Amygdala (tissue), 56 donors: ENCODE measurements around the gene OSBPL2.

Experiments used
- DNase-seq, 56 donors: peaks; one replicate each; lab custom pipeline; 2025; lab: John Stamatoyannopoulos, UW

OSBPL2 gene

GRCh38 chr20:62232770-62233645 is 5.3 kb upstream of the OSBPL2 start:
- peak in 2 of 56 donors; percentile 15 to 39 for DNase-seq

DNA sequence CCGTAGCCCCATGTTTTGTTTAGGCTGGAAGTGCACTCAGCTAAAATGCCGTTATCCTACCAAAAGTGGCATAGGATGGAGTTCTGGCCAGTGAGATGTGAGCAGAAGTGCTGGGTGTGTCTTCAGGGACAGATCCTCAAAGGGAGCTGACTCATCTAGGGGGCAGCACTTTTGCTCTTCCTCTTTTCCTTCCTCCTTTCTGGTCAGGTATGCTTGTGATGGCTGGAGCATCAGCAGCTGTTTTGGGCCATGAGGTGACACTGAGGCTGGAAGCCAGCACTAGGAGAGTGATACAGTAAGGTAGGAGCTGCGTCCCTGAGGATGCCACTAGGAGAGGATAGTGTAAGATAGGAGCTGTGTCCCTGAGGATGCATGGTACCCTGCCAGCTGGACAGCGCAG is 4.6 kb upstream of the OSBPL2 start:
- no peak for DNase-seq

DNA sequence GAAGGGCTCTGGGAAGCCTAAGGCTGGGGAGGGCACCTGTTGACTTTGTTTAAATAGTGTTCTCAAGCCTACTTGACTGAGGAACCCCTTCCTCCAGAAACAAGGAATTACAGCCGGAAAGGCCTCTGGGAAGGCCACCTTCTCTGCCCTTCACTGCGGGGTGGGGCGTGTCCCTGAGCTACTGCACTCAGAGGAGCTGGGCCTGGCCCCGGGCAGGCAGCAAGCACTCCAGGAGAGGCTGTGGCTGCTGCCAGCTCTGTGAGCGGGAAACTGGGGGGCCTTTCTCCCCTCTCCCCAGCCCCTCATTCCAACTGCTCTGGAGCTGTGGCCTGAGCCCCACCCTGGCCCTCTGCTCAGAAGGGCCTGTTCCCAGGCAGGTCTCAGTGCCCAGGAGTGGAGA is 4.0 kb upstream of the OSBPL2 start:
- DNase-seq: no peak

GRCh38 chr20:62235001-62235776 is 3.1 kb upstream of the OSBPL2 start:
- peak in 1 of 56 donors; percentile 16 for DNase-seq

DNA sequence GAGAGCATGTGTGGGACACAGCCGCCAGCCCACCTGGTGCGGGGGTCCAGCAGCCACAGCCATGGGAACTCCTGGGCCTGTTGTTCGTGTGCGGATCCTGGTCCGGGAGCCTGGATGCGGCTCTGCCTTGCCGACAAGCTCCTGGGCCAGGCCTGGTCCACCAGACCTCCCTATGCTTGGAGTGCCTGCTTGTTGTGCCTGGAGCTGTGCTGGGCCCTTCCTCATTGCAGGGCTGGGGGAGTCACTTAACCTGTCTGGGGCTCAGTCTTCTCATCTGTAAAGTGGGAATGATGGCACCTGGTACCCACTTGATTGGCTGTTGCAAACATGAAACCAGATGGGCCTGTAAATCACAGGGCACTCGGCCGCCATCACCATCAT is 2.6 kb upstream of the OSBPL2 start:
- DNase-seq: no peak

DNA sequence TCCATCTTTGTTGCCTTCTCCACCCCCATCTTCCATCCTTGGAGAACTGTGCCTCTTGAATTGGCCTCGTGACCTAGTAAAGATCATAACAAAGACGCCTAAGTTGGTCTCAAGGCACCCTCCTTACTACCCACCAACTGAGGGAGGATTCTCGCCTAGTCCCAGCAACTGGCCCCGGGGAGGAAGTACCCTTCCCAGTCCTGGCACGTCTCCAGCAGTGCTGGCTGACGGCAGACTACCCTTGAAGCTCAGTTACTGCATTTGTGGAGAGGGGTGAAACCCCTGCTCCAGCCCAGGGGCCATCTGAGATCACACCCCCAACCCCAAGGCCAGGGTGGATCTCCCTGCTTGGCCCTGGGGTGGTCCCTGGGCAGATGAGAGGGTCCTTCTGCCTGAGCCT is 2.1 kb upstream of the OSBPL2 start:
- no peak for DNase-seq

DNA sequence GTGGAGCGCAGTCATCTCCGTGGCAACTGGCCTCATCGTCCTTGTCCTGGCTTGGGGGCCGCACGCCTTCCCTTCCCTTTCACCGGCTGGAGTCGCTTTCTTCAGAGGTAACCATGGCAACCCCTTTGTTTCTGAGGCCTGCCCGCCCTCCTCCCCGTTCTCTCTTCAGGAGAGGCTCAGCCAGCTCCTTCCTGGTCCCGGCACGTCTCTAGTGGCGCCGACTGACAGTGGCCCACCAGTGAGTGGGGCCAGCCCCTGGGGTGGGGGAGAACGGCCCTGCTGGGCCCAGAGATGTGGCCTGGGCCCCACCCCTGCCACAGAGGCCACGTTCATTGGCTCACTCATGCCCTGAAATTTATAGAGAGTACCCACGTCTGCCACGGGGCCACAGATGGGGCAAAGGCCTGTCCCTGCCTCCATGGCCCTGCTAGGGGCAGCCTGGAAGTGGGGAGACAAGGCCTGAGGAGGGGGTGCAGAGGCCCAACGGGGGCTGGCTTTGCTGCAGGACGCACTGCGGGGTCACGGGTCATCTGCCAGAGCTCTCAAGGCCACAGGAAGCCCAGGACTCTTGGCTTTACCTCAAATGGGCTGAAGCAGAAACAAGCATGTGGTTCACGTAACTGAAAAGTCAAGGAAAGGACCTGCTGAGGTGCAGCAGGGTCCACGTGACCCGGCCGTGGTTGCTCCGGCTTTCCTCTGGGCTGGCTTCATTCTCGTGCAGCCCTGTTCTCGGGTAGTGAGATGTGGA is 1.4 kb upstream of the OSBPL2 start:
- peak in 20 of 56 donors; percentile 7 to 65 (median 33) for DNase-seq

- no peak for DNase-seq
These were observed 864 bp upstream of the OSBPL2 start for GRCh38 chr20:62237514-62237800.

- no peak for DNase-seq
These were observed 402 bp downstream of the OSBPL2 start for GRCh38 chr20:62238569-62239277.

DNA sequence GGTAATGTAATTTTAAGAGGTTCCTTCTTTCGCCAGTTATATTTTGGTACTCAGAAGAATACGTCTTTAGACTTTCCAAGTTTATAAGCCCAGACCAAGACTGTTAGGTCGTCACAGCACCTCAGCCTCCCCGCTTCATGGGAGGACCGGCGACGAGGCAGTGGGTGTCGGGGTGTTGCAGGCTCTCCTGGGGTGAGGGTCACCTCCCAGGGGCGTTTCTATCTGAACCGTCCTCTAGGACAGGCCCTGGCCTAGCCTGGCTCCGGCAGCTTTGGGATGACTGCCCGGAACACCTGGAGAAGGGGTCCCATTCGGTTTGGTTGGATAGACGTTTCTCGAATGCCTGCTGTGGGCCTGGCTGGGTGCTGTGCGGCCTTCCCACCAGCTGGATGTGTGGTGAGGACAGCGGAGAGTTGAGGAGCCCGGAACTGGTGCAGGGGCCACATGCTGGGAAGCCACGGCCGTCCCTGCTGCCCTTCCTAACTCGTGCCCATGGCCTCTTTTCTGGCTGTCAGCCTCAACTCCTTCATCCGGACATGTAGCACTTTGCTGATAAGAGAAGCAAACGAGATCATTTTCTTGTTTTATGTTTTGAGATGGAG is 1.1 kb downstream of the OSBPL2 start:
- no peak for DNase-seq

DNA sequence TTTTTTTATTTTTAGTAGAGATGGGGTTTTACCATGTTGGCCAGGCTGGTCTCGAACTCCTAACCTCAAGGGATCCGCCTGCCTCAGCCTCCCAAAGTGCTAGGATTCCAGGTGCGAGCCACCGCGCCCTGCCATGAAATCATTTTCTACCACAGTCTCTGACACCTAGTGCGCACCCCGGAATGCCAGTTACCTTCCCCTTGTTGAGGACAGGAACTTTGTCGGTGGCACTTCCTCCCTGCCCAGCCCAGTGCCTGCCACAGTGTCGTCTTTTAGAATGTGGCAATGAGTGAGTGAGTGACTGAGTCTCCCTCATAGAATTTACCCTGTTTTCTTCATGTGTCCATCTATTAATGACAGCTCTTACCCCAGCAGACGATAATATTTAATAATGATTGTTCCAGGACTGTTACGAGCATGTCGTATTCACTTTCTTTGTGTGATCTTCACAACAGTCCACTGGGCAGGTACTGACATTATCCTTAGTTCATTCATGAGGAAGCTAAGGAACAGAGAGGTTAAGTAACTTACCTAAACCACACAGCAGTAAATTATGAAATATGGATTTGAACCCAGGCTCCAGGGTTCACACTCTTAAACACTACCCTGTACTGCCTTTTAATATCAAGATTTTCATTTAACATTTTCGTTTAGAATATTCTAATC is 1.8 kb downstream of the OSBPL2 start:
- no peak for DNase-seq

GRCh38 chr20:62241506-62241905 is 3.2 kb downstream of the OSBPL2 start:
- DNase-seq: no peak

- no peak for DNase-seq
These were observed 3.9 kb downstream of the OSBPL2 start for GRCh38 chr20:62242176-62242575.

GRCh38 chr20:62243106-62243505 is 4.8 kb downstream of the OSBPL2 start:
- DNase-seq: no peak

DNA sequence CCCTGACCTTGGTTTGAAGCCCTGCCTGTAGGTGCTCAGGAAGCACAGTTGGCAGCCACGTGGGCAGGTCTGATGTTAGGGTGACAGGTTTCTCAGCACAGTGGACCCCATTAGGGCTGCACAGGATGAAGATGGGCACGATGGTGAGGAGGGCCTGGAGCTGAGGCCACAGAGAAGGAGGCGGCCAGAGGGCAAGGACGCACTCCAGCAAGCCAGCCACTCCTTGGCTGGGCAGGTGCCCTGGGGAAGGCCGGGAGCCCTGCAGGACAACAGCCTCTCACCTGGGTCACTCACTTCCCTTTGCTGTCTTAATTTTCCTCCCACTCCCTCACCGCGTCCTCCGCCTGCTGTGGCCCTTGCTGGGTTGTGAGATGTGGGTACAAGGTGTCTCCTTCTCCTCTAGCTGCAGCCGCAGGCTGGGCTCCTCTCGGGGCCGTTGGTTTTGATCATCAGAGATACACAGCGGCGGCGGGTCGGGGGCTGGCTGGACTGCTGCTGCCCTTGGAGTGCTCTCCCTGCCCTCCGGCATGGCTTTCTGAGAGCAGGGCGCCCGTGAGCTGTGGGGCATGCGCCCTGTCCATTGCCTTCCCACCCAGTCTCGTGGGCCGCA is 5.7 kb downstream of the OSBPL2 start:
- DNase-seq: no peak

DNA sequence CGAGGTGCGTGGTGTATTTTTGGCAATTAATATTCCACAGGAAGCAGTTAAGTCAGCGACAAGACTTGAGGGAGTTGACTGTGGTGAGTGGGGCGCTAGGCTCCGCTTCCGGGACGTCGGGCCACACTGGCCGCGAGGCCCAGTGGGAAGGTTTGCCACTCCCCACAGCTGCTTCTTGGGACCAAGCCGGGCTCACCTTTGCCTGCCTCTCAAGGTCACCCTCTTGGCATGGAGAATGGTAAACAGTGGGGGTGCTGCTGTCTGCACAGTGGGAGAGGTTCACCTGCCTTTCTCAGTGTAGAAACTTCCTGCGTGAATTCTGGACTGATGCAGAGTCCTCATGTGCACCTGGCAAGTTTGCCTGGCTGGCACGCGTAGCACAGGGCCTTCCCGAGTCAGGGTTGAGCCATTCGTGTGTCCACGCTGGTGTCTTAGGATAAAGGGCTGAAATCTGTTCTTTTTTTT is 6.4 kb downstream of the OSBPL2 start:
- DNase-seq: no peak

DNA sequence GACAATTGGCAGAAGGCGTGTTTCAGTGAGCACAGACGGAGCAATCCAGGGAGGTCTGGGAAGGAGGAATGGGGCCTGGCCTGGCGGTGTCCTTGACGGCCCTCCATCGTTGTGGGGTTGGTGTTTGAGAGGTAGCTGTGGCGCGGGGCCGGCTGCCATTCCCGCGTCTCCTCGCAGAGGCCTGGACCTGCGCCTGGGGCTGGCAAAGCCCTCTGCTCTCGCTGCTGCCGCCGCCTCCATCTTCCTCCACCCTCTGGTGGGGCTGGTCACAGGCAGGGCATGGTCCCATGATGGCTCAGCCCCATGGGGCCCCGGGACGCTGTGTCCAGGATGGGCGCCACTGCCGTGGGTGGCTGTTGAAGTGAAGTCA is 7.6 kb downstream of the OSBPL2 start:
- DNase-seq: peak in 2 of 56 donors; percentile 22 to 46

- DNase-seq: no peak
These were observed 8.1 kb downstream of the OSBPL2 start for GRCh38 chr20:62246431-62246830.
